SK-N-SH (cell line): ENCODE data around the gene TRIM71. TPM values are rescaled to one million over a fixed set of nuclear protein-coding genes. Genes with fewer than 3 reads are reported as not detected.

Source experiments
- CTCF ChIA-PET: fragments of 300-600, 350-600 bp; formaldehyde crosslinking; extraction: SDS; loops from one replicate; lab custom pipeline; 2021; lab: Yijun Ruan, JAX
- POLR2A ChIA-PET: fragments of 350-600 bp; sonication (Branson Sonifier 250); formaldehyde crosslinking; extraction: SDS; loops from one replicate; lab custom pipeline; 2020; ENCODE audit warnings: antibody characterized with exemption, inconsistent platforms; lab: Yijun Ruan, JAX
- DNase-seq: peaks from one replicate; pipeline ENCODE4 v3.0.0; 2012
- H2AFZ ChIP-seq: fragments of 200-600 bp; sonication (generic); 2 replicates; pipeline ENCODE4 v1.8.1; 2016; ENCODE audit warnings: antibody characterized with exemption, mild to moderate bottlenecking, low read depth
- H3F3A ChIP-seq: fragments of 200-600 bp; sonication (generic); replicated peaks from 2 replicates; pipeline ENCODE3; 2016; ENCODE audit warnings: antibody characterized with exemption, mild to moderate bottlenecking; ENCODE audit not compliant: insufficient read depth
- H3K27ac ChIP-seq, 2 experiments: fragments of 200-500 bp in 1 of 2; fragments of 200-600 bp in 1 of 2; sonication (Bioruptor generic) in 1 of 2; sonication (generic), shearing (Covaris generic) in 1 of 2; 2 replicates each; pipeline versions ENCODE4 v1.5.1 to v1.6.1; 2014 to 2016; ENCODE audit warnings: low read depth in 2 of 2, inconsistent platforms in 1 of 2, low read length in 1 of 2, mild to moderate bottlenecking in 1 of 2, mixed read lengths in 1 of 2
- H3K27me3 ChIP-seq: fragments of 200-600 bp; sonication (generic), shearing (Covaris generic); 2 replicates; pipeline ENCODE4 v1.6.1; 2016; ENCODE audit warnings: mixed run types; ENCODE audit not compliant: insufficient read depth
- H3K36me3 ChIP-seq, 2 experiments: fragments of 200-500 bp in 1 of 2; fragments of 200-600 bp in 1 of 2; sonication (Bioruptor generic) in 1 of 2; sonication (generic) in 1 of 2; replicated peaks in 1 of 2; 2 replicates each; pipeline versions ENCODE3 to v1.5.1; 2014 to 2016; ENCODE audit warnings: low read length in 1 of 2, mild to moderate bottlenecking in 1 of 2; ENCODE audit not compliant: insufficient read depth in 2 of 2, control insufficient read depth in 1 of 2
- H3K4me1 ChIP-seq, 2 experiments: fragments of 200-500 bp in 1 of 2; fragments of 200-600 bp in 1 of 2; sonication (Bioruptor generic) in 1 of 2; sonication (generic), shearing (Covaris generic) in 1 of 2; 2 replicates each; pipeline versions ENCODE4 v1.5.1 to v1.6.1; 2014 to 2016; ENCODE audit warnings: low read depth in 1 of 2, low read length in 1 of 2, mixed run types in 1 of 2; ENCODE audit not compliant: insufficient read depth in 2 of 2, control insufficient read depth in 1 of 2
- H3K4me2 ChIP-seq: fragments of 200-600 bp; sonication (generic), shearing (Covaris generic); 2 replicates; pipeline ENCODE4 v1.6.1; 2017; ENCODE audit warnings: mixed run types
- H3K4me3 ChIP-seq, 2 experiments: fragments of 200-500 bp in 1 of 2; fragments of 200-600 bp in 1 of 2; sonication (Bioruptor generic) in 1 of 2; sonication (generic), shearing (Covaris generic) in 1 of 2; 2 replicates each; pipeline versions ENCODE4 v1.5.1 to v1.8.1; 2014 to 2016; ENCODE audit warnings: low read depth in 2 of 2, inconsistent platforms in 1 of 2, low read length in 1 of 2, mild to moderate bottlenecking in 1 of 2, mixed read lengths in 1 of 2, moderate library complexity in 1 of 2
- H3K79me2 ChIP-seq: fragments of 200-600 bp; sonication (generic); 2 replicates; pipeline ENCODE4 v1.8.1; 2017; ENCODE audit warnings: mild to moderate bottlenecking; ENCODE audit not compliant: insufficient read depth
- H3K9ac ChIP-seq: fragments of 200-600 bp; sonication (generic); 2 replicates; pipeline ENCODE4 v1.6.1; 2017; ENCODE audit warnings: mixed run types
- H3K9me2 ChIP-seq: fragments of 200-600 bp; sonication (generic); 2 replicates; pipeline ENCODE4 v1.6.1; 2017; ENCODE audit warnings: mixed run types
- H3K9me3 ChIP-seq: fragments of 200-600 bp; sonication (generic); 2 replicates; pipeline ENCODE4 v1.6.1; 2017; ENCODE audit warnings: mixed run types, mild to moderate bottlenecking, moderate library complexity
- H4K20me1 ChIP-seq: fragments of 200-600 bp; sonication (generic); 2 replicates; pipeline ENCODE4 v1.6.1; 2017; ENCODE audit warnings: mild to moderate bottlenecking, mixed run types; ENCODE audit not compliant: insufficient read depth
- CHD2 ChIP-seq: fragments of 150-350 bp; IDR thresholded peaks from 2 replicates; pipeline ENCODE4 v1.6.1; 2018; ENCODE audit warnings: low read length; ENCODE audit not compliant: partially characterized antibody
- EZH2phosphoT487 ChIP-seq: fragments of 200-600 bp; sonication (generic); IDR thresholded peaks from 2 replicates; pipeline ENCODE4 v1.6.1; 2017; ENCODE audit warnings: low read depth, mixed run types, mild to moderate bottlenecking, antibody characterized with exemption, moderate library complexity, borderline replicate concordance
- FOXJ3 ChIP-seq: sonication (generic); formaldehyde crosslinking; IDR thresholded peaks from 2 replicates; pipeline ENCODE4 v1.5.1; 2020; ENCODE audit warnings: mild to moderate bottlenecking, missing genetic modification reagents
- GABPA ChIP-seq: IDR thresholded peaks from 2 replicates; pipeline ENCODE4 v1.4.0; 2012; ENCODE audit warnings: low read depth, mild to moderate bottlenecking
- GATA2 ChIP-seq: sonication (generic); formaldehyde crosslinking; IDR thresholded peaks from 2 replicates; pipeline ENCODE4 v1.5.0; 2020; ENCODE audit warnings: mild to moderate bottlenecking, missing genetic modification reagents
- MAX ChIP-seq: IDR thresholded peaks from 2 replicates; pipeline ENCODE4 v1.4.0; 2012; ENCODE audit warnings: low read depth
- NFIC ChIP-seq: IDR thresholded peaks from 2 replicates; pipeline ENCODE4 v1.4.0; 2012; ENCODE audit warnings: borderline replicate concordance
- NRF1 ChIP-seq: IDR thresholded peaks from 2 replicates; pipeline ENCODE4 v1.6.1; 2012; ENCODE audit warnings: low read depth, mild to moderate bottlenecking, low read length
- RAD21 ChIP-seq: IDR thresholded peaks from 2 replicates; pipeline ENCODE4 v1.6.1; 2012; ENCODE audit warnings: mild to moderate bottlenecking, low read length
- RFX5 ChIP-seq: IDR thresholded peaks from 2 replicates; pipeline ENCODE4 v1.6.1; 2012; ENCODE audit warnings: mild to moderate bottlenecking, improper control_type of control experiment, low read length
- RXRA ChIP-seq: IDR thresholded peaks from 2 replicates; pipeline ENCODE4 v1.4.0; 2012; ENCODE audit warnings: low read depth, mild to moderate bottlenecking, borderline replicate concordance
- SMC3 ChIP-seq: IDR thresholded peaks from 2 replicates; pipeline ENCODE4 v1.6.1; 2012; ENCODE audit warnings: low read depth, low read length, improper control_type of control experiment
- TCF12 ChIP-seq: IDR thresholded peaks from 2 replicates; pipeline ENCODE4 v1.4.0; 2012
- YY1 ChIP-seq: IDR thresholded peaks from 2 replicates; pipeline ENCODE4 v1.4.0; 2012; ENCODE audit warnings: low read depth, mild to moderate bottlenecking
- WGBS: methylation state at CpG from one replicate; pipeline ENCODE4 v1.1.6; 2017; ENCODE audit warnings: low lambda C conversion rate; 5-methylcytosine and 5-hydroxymethylcytosine counted together
- polyA plus RNA-seq, 3 experiments: library from polyadenylated mRNA; depleted of rRNA; stranded (reverse); fragments of >200 nt; gene quantifications; 2 replicates each; pipeline ENCODE4 v1.2.3, GENCODE V29; 2012
- TF ChIP-seq, protein P1 (sequence below): IDR thresholded peaks from 2 replicates; pipeline ENCODE4; 2012
- TF ChIP-seq, protein P2 (sequence below): IDR thresholded peaks from 2 replicates; pipeline ENCODE4 v1.6.1; 2012; ENCODE audit warnings: mild to moderate bottlenecking, low read depth, low read length, moderate library complexity
- TF ChIP-seq, protein P3 (sequence below): fragments of 150-350 bp; IDR thresholded peaks from 2 replicates; pipeline ENCODE4 v1.6.1; 2016; ENCODE audit warnings: mild to moderate bottlenecking, low read depth, low read length

The TRIM71 gene
- polyA plus RNA-seq, 1 of the 3 experiments (the other 2 are of a cell fraction) = not detected

DNA sequence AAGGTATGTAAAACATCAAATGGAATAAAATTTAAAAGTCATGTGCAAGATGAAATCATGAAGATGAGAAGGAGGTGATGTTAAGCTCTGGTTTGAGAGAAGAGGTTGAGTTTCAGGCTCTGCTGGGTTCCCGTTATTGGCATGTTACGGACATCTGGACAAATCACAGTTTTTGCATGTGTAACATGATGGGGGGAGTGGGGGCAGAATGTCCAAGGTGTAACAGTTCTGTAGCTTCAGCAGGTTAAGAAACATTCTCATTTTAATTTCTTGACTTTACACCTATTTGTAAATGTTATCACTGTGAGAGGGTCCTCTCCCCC is 17.2 kb downstream of the TRIM71 start:
- POLR2A ChIA-PET = no interaction called here

More for the DNA sequence above, 17.2 kb downstream of the TRIM71 start:
- H2AFZ ChIP-seq = no peak overlapping the region
- H3K9ac ChIP-seq = no peak overlapping the region
- no peak for DNase-seq
- no peaks in the 10 kb centered on the region for H3K9me2 ChIP-seq
- H3K79me2 ChIP-seq = no peaks in the 10 kb centered on the region
- no peaks in the 10 kb centered on the region for H3K36me3 ChIP-seq
- peaks cover 17% of the 10 kb centered on the region; the same call in 1 of the 2 replicates for H3K27me3 ChIP-seq
- no peak overlapping the region for H3K4me3 ChIP-seq
- 88% methylated on average over 2 of the region's 2 CpGs for WGBS
- CTCF ChIA-PET = interaction anchor here (0.7 kb wide), 1 partner anchor 16 kb away, joined by 3 read pairs; no protein-coding TSS in a partner anchor
- TF ChIP-seq RFX5 = no peak
- no peak for TF ChIP-seq CHD2
- TF ChIP-seq GABPA = no peak
- no peak for TF ChIP-seq RAD21
- TF ChIP-seq GATA2 = no peak
- no peak for TF ChIP-seq TCF12
- no peak for TF ChIP-seq RXRA
- TF ChIP-seq YY1 = no peak
- TF ChIP-seq SMC3 = no peak
- TF ChIP-seq, protein P1, sequence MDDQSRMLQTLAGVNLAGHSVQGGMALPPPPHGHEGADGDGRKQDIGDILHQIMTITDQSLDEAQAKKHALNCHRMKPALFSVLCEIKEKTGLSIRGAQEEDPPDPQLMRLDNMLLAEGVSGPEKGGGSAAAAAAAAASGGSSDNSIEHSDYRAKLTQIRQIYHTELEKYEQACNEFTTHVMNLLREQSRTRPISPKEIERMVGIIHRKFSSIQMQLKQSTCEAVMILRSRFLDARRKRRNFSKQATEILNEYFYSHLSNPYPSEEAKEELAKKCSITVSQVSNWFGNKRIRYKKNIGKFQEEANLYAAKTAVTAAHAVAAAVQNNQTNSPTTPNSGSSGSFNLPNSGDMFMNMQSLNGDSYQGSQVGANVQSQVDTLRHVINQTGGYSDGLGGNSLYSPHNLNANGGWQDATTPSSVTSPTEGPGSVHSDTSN = no peak
- TF ChIP-seq, protein P2, sequence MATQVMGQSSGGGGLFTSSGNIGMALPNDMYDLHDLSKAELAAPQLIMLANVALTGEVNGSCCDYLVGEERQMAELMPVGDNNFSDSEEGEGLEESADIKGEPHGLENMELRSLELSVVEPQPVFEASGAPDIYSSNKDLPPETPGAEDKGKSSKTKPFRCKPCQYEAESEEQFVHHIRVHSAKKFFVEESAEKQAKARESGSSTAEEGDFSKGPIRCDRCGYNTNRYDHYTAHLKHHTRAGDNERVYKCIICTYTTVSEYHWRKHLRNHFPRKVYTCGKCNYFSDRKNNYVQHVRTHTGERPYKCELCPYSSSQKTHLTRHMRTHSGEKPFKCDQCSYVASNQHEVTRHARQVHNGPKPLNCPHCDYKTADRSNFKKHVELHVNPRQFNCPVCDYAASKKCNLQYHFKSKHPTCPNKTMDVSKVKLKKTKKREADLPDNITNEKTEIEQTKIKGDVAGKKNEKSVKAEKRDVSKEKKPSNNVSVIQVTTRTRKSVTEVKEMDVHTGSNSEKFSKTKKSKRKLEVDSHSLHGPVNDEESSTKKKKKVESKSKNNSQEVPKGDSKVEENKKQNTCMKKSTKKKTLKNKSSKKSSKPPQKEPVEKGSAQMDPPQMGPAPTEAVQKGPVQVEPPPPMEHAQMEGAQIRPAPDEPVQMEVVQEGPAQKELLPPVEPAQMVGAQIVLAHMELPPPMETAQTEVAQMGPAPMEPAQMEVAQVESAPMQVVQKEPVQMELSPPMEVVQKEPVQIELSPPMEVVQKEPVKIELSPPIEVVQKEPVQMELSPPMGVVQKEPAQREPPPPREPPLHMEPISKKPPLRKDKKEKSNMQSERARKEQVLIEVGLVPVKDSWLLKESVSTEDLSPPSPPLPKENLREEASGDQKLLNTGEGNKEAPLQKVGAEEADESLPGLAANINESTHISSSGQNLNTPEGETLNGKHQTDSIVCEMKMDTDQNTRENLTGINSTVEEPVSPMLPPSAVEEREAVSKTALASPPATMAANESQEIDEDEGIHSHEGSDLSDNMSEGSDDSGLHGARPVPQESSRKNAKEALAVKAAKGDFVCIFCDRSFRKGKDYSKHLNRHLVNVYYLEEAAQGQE = no peak
- no peak for TF ChIP-seq FOXJ3
- no peak for TF ChIP-seq MAX
- no peak for TF ChIP-seq EZH2phosphoT487
- TF ChIP-seq, protein P3, sequence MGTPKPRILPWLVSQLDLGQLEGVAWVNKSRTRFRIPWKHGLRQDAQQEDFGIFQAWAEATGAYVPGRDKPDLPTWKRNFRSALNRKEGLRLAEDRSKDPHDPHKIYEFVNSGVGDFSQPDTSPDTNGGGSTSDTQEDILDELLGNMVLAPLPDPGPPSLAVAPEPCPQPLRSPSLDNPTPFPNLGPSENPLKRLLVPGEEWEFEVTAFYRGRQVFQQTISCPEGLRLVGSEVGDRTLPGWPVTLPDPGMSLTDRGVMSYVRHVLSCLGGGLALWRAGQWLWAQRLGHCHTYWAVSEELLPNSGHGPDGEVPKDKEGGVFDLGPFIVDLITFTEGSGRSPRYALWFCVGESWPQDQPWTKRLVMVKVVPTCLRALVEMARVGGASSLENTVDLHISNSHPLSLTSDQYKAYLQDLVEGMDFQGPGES = no peak
- TF ChIP-seq NRF1 = no peak
- no peak for TF ChIP-seq NFIC
- no peaks in the 10 kb centered on the region for H4K20me1 ChIP-seq
- no peak overlapping the region for H3K4me2 ChIP-seq
- no peaks in the 10 kb centered on the region for H3K4me1 ChIP-seq
- no peaks in the 10 kb centered on the region for H3F3A ChIP-seq
- H3K9me3 ChIP-seq = no peaks in the 10 kb centered on the region
- H3K27ac ChIP-seq = no peak overlapping the region
